ENCODE measurements around the gene SYNE1. TPM values are rescaled to one million over a fixed set of nuclear protein-coding genes. Genes with fewer than 3 reads are reported as not detected.

Gene SYNE1
- total RNA-seq, 1 donor from 2014 or later: 17.4 TPM

- no peak for DNase-seq (ENCODE audit: low read depth)
- H3K4me3 ChIP-seq (ENCODE audit: low read depth, low read length): no peak overlapping the region
- TF ChIP-seq CTCF (conservative IDR thresholded peaks at IDR 0.05; ENCODE audit: low read depth, low read length): no peak
These were observed 407.8 kb downstream of the SYNE1 start for GRCh38 chr6:152229330-152229729.

- no peak for TF ChIP-seq CTCF (conservative IDR thresholded peaks at IDR 0.05; ENCODE audit: low read depth, low read length)
- no peak overlapping the region for H3K4me3 ChIP-seq (ENCODE audit: low read depth, low read length)
- no peak for DNase-seq (ENCODE audit: low read depth)
These were observed 411.0 kb downstream of the SYNE1 start for GRCh38 chr6:152226119-152226518.

- no peak for DNase-seq (ENCODE audit: low read depth)
- no peak for TF ChIP-seq CTCF (conservative IDR thresholded peaks at IDR 0.05; ENCODE audit: low read depth, low read length)
- no peak overlapping the region for H3K4me3 ChIP-seq (ENCODE audit: low read depth, low read length)
These were observed 411.8 kb downstream of the SYNE1 start for GRCh38 chr6:152225241-152225934.

- no peak for TF ChIP-seq CTCF (conservative IDR thresholded peaks at IDR 0.05; ENCODE audit: low read depth, low read length)
- no peak overlapping the region for H3K4me3 ChIP-seq (ENCODE audit: low read depth, low read length)
- DNase-seq (ENCODE audit: low read depth): no peak
These were observed 413.5 kb downstream of the SYNE1 start for GRCh38 chr6:152223636-152224035.

- H3K4me3 ChIP-seq (ENCODE audit: low read depth, low read length): no peak overlapping the region
- no peak for TF ChIP-seq CTCF (conservative IDR thresholded peaks at IDR 0.05; ENCODE audit: low read depth, low read length)
- DNase-seq (ENCODE audit: low read depth): no peak
These were observed 415.1 kb downstream of the SYNE1 start for GRCh38 chr6:152221806-152222628.

GRCh38 chr6:152220786-152221185, 416.4 kb downstream of the SYNE1 start:
- H3K4me3 ChIP-seq (ENCODE audit: low read depth, low read length): no peak overlapping the region
- no peak for DNase-seq (ENCODE audit: low read depth)
- no peak for TF ChIP-seq CTCF (conservative IDR thresholded peaks at IDR 0.05; ENCODE audit: low read depth, low read length)

Data from epithelial cell of proximal tubule (primary cell).